ENCODE results near the gene FASN. TPM values are rescaled to one million over a fixed set of nuclear protein-coding genes. Genes with fewer than 3 reads are reported as not detected.

The FASN gene
- total and polyA plus RNA-seq, 2 of the 4 experiments (the other 2 are of a cell fraction) = 12.4 to 56.0 TPM

DNA sequence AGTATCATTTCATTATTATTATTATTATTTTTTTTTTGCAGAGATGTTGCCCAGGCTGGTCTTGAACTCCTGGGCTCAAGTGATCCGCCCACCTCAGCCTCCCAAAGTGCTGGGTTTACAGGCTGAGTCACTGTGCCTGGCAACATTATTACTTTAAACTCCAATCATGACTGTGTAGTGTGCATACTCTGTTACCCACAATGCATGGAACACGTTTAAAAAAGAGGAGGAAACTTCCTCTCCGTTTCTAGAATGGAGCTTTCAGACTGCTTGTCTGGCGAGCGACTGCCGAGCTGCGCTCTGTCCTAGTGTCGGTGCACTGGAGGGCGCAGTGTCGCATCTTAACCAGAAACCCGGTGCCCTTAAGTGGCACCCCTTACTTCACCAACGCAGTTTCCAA, 22.1 kb upstream of the FASN start:
- in situ Hi-C loops (cut with MboI; ENCODE audit: low sequenced_read_pairs) = no loop called here
- H3K27me3 ChIP-seq (ENCODE audit: control insufficient read depth, insufficient read depth, low read length) = no peaks in the 10 kb centered on the region
- no peak overlapping the region for H4K91ac ChIP-seq (ENCODE audit: insufficient read depth, low read depth, low read length)
- no peak overlapping the region for H3K14ac ChIP-seq (replicated peaks; ENCODE audit: low read depth, low read length)
- no peak overlapping the region for H3K56ac ChIP-seq (ENCODE audit: extremely low read depth, insufficient read depth, low read length)
- ATAC-seq (ENCODE audit: low read depth) = peak; percentile 90
- H4K5ac ChIP-seq (ENCODE audit: low read depth, low read length) = no peak overlapping the region
- ChIA-PET POLR2A (ENCODE audit: unreplicated experiment) (interaction anchor here (0.6 kb wide), 1 partner anchor 222 kb away, joined by 9 read pairs; no protein-coding TSS in a partner anchor), CTCF (no interaction called here)
- no peak overlapping the region for H3K9ac ChIP-seq (ENCODE audit: low read depth, low read length)
- intact Hi-C loops (cut with micrococcal nuclease) = no loop called here
- H2AFZ ChIP-seq (replicated peaks; ENCODE audit: low read length, poor library complexity) = peak overlapping the region; percentile 83
- WGBS, 2 experiments (ENCODE audit: extremely low coverage in 2 of 2, insufficient read length in 1 of 2) = 29% methylated on average over 1 of the region's 12 CpGs; no CpG with 5 or more reads in 1 of the 2 experiments
- BruUV-seq (replicated peaks) = no TSS peak
- no peak overlapping the region for H3K23ac ChIP-seq (ENCODE audit: low read depth, low read length)
- no peak overlapping the region for H2BK20ac ChIP-seq (ENCODE audit: low read depth, low read length)
- TF ChIP-seq NFE2L2 (IDR thresholded peaks at IDR 0.05; ENCODE audit: low read depth, low read length) (peak; percentile 51; the same call in 1 of the 2 replicates), CTCF (conservative IDR thresholded peaks at IDR 0.05; ENCODE audit: low read depth, low read length) (no peak)
- no peaks in the 10 kb centered on the region for H3K9me3 ChIP-seq (ENCODE audit: control insufficient read depth, insufficient read depth, low read length)
- H3K4ac ChIP-seq (ENCODE audit: low read depth, low read length) = no peak overlapping the region
- H4K20me1 ChIP-seq (ENCODE audit: insufficient read depth, low read length) = no peaks in the 10 kb centered on the region
- no peak overlapping the region for H3K18ac ChIP-seq (ENCODE audit: low read depth, low read length)
- dilution Hi-C loops (cut with HindIII; ENCODE audit: low sequenced_read_pairs, unreplicated experiment) = no loop called here
- peaks cover 3% of the 10 kb centered on the region; the same call in 1 of the 2 replicates for H3K9me1 ChIP-seq (ENCODE audit: insufficient read depth, low read length)
- peak overlapping the region; percentile 71 for H2BK5ac ChIP-seq (ENCODE audit: low read depth, low read length, poor library complexity, severe bottlenecking)
- peaks cover 7 to 8% of the 10 kb centered on the region in 2 experiments; a peak in 2 of 4 replicates for H3K79me1 ChIP-seq (ENCODE audit: low read depth in 1 of 2, low read length in 2 of 2)
- H3K36me3 ChIP-seq (ENCODE audit: control insufficient read depth, insufficient read depth, low read length) = peaks cover 2% of the 10 kb centered on the region; the same call in 1 of the 2 replicates
- no peak overlapping the region for H2BK15ac ChIP-seq (ENCODE audit: low read depth, low read length)
- no peak overlapping the region for H2BK120ac ChIP-seq (ENCODE audit: low read depth, low read length)
- peak; percentile 69 for DNase-seq
- H3K27ac ChIP-seq (ENCODE audit: insufficient read depth, low read length) = no peak overlapping the region
- no peak overlapping the region for H3K4me2 ChIP-seq (ENCODE audit: low read depth, low read length)
- H4K8ac ChIP-seq (ENCODE audit: low read depth in 2 of 2, low read length in 2 of 2) = no peak overlapping the region
- H3K4me3 ChIP-seq (ENCODE audit: insufficient read depth, low read depth, low read length) = no peak overlapping the region
- peaks cover 10% of the 10 kb centered on the region for H3K4me1 ChIP-seq (ENCODE audit: control insufficient read depth, insufficient read depth, low read length)
- H2AK9ac ChIP-seq (replicated peaks; ENCODE audit: low read depth, low read length, poor library complexity) = peak overlapping the region; percentile 81
- H2AK5ac ChIP-seq (ENCODE audit: low read depth, low read length) = no peak overlapping the region; the same call in 1 of the 2 replicates
